NCI-H2107 treated with DMSO at 0.1 percent for 48 hours (cell line): ENCODE data around the gene SRRM4.
"Not testable (repeated sequence)": the region's sequence is repeated elsewhere in the genome, so short reads cannot be mapped to it uniquely, and the experiment has no call there.

ENCODE experiments used
- DNase-seq: peaks from one replicate; lab custom pipeline; 2025; ENCODE audit not compliant: unreplicated experiment; lab: John Stamatoyannopoulos, UW

The SRRM4 gene

DNA sequence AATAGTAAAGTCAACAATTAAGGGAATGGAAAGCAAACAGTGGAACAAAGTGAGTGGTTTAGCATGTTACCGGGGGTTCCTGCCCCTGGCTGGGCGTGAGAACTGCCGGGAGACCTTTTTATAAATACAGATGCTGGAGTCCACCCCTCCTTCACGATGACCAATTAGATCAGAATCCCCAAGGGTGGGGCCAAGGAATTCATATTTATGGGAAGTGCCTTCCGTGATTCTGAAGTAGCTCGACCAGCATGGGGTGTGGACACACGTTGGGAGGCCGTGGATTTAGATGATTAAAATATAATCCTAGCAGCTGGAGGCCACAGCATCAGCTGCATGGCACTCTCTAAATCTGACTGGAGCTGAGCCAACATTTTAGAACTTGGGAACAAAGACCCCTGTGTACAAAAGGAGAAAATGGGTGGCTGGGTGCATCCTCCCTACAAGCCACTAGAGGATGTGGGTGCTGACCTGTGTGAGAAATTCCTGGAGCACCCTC is 87.9 kb downstream of the SRRM4 start:
- no peak for DNase-seq

DNA sequence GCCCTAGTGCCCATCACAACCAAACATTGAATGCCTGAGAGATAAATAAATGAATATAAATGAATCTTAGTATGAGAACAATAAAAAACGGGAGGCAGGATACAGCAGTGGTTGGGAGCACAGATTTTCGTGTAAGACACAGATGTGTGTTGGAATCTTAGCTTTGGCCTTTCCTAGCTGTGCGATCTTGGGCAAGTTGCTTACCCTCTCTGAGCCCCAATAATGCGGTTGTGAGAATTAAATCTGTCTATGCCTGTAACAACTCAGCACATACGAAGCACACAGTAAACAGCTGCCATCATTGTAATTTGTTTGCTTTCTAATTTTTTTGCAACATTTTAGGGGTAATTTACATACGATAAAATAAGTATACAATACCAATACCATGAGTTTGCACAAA is 89.8 kb downstream of the SRRM4 start:
- DNase-seq: no peak

GRCh38 chr12:119071638-119072231 is 90.4 kb downstream of the SRRM4 start:
- DNase-seq: no peak

DNA sequence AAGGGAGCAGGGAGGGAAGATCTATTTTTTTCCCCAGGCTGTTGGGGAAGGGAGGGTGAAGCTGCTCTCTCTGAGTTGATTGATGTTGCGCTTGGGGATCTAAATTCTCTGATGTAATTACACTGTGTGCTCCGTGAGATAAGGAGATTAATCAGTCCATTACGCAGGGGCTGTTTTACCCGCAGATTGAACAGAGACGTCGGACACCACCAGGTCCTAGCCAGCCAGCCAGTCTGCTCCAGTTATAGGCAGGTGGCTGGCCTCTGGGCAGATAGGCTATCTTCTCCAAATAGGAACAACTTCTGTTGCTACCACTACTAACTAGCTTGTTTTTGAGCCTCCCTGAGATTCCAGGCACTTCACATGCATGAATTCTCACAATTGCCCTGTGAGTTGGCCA is 91.1 kb downstream of the SRRM4 start:
- no peak for DNase-seq

- DNase-seq: no peak
Observed at GRCh38 chr12:119075222-119075787, 94.0 kb downstream of the SRRM4 start.

- no peak for DNase-seq
Observed at GRCh38 chr12:119075918-119076317, 94.6 kb downstream of the SRRM4 start.

- no peak for DNase-seq
Observed at GRCh38 chr12:119079530-119079929, 98.2 kb downstream of the SRRM4 start.

- DNase-seq: no peak
Observed at GRCh38 chr12:119082016-119082415, 100.7 kb downstream of the SRRM4 start.

- no peak for DNase-seq
Observed at GRCh38 chr12:119082496-119082895, 101.2 kb downstream of the SRRM4 start.

DNA sequence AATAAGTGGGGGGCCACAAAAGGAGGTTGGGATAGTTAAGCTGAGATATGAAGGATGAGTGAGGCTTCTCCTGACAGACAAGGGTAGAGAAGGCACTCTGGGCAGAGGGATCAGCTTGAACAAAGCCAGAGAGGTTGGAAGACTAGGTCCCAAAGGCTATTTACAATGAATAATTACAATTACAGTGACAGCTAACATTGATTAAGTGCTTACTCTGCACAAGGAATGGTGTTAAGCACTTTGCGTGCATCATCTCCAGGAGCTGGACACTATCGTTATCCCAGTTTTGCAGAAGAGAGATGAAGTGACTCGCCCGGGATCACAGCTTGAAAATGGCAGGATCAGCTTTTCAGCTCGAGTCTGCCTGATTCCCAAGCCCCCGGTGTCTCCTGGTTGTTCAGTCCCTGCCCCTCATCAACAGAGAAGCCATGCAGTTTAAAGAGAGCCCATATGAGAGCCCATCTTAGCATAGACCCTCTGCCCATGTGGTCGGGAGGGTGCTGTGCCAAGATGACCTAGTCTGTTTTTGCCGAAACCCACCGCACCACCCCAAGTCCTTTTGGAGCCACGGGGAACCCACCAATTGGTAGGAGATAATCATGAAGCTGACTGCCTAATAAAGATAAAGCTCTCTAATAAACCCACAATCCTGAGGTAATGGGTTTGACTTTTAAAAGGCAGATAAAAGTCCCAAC is 107.5 kb downstream of the SRRM4 start:
- no peak for DNase-seq

DNA sequence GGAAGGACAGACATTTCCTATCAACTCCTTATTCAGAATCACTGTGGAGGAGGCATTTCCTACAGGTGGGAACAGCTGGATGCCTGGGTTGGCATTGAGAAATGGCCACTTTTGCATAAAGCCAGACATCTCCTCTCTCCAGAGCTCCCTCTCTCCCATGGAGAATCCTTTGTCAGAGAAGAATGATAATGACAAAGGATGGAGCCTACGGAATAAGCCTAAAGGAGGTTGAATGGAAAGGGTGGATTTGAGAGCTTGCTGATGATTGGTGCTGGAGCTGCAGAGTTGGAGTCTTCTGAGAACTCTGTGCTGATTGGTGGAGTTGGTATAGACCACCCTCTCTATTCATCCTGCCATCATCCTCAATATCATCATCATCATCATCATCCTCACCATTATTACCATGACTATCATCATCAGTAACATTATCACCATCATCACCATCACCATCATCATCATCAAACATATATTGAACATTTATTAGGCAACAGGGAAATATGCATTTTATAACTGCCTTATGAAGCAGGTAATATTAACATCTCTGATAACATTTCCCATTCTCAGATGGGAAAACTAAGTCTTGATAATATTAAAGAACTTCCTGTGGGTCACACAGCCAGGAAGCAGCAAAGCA is 108.2 kb downstream of the SRRM4 start:
- DNase-seq: no peak

DNA sequence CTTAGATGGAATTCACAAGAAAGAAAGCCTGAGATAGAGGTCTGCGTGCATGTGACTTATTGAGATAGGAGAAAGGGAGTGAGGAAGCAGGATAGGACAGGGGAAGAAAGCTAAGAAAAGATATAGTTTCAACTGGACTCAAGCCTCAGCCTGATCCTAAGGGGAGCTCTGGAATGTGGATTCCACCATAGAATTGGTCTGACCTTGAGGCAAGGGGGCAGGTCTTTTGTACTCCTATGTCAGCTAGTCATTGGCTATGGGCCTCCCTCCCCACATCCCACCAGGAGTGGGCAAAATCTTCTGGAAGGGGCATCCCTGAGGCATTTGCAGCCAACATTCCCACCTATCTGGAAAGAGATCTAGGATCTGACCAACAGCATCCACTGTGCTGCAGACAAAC is 108.9 kb downstream of the SRRM4 start:
- DNase-seq: no peak

- no peak for DNase-seq
Observed at GRCh38 chr12:119090865-119091264, 109.5 kb downstream of the SRRM4 start.

- no peak for DNase-seq
Observed at GRCh38 chr12:119096429-119097202, 115.3 kb downstream of the SRRM4 start.

DNA sequence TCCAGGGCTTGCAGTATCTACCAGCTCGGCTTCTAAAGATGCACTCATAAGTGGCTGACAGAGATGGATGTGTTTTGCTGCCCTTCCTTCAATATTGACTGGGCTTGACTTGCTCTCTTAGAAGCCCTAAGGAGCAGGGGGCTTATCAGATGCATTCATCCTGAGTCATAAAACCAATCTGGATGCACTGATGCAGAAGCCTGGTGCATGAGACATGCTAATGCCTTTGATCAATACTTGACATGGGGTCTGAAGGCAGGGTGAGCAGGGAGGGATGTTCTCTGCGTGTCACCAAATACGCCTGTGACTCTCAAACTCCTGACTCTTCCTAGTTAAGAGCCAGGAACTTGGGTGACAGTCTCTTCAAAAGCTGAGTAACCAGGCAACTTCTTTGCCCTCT is 119.6 kb downstream of the SRRM4 start:
- DNase-seq: no peak

- no peak for DNase-seq
Observed at GRCh38 chr12:119102274-119102673, 120.9 kb downstream of the SRRM4 start.

DNA sequence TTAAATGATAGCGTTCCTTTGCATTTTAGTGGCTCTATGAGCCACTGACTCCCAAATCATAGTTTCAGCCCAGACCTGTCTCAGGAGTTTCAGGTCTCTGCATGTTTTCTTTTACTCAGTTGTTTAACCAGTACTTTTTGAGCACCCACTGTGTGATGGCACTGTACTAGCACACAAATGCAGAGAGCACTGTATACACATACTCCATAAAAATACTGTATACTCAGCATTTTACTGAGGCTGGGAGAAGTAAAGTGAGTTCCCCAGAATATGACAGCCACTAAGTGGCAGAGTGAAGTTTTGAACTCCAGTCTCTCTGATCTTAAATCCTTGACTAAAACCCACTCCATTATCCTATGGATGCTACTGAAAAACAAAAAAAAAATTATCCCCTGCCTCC is 121.4 kb downstream of the SRRM4 start:
- no peak for DNase-seq

- not testable (repeated sequence) for DNase-seq
Observed at GRCh38 chr12:119104969-119105368, 123.6 kb downstream of the SRRM4 start.

DNA sequence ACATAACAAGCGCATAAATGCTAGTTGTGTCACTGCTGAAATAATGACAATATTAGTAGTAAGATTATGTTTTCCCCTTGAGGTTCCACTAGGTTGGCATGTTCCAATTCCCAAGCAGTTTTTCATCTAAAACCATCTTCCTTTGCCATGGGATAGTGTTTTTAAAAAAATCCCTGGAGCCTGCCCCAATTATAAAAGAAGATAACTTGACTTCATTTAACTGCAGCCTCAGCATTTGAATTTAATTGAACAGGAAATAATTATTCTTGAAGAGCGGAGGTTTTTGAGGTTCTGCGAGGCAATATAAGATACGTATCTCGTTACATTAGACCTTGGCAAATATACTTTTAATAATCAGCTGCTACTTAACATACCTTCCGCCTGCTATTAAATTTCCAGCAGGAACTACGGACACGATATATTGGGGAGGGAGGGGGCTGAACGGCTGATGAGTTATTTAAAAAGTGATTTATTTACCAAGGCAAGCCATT is 132.2 kb downstream of the SRRM4 start:
- DNase-seq: no peak

GRCh38 chr12:119114294-119114693 is 133.0 kb downstream of the SRRM4 start:
- DNase-seq: no peak

GRCh38 chr12:119115296-119115905 is 134.1 kb downstream of the SRRM4 start:
- DNase-seq: peak; percentile 60
